ENCODE data around the gene NUCB1.
"Not testable (repeated sequence)": the region's sequence is repeated elsewhere in the genome, so short reads cannot be mapped to it uniquely, and the experiment has no call there.

Gene NUCB1

DNA sequence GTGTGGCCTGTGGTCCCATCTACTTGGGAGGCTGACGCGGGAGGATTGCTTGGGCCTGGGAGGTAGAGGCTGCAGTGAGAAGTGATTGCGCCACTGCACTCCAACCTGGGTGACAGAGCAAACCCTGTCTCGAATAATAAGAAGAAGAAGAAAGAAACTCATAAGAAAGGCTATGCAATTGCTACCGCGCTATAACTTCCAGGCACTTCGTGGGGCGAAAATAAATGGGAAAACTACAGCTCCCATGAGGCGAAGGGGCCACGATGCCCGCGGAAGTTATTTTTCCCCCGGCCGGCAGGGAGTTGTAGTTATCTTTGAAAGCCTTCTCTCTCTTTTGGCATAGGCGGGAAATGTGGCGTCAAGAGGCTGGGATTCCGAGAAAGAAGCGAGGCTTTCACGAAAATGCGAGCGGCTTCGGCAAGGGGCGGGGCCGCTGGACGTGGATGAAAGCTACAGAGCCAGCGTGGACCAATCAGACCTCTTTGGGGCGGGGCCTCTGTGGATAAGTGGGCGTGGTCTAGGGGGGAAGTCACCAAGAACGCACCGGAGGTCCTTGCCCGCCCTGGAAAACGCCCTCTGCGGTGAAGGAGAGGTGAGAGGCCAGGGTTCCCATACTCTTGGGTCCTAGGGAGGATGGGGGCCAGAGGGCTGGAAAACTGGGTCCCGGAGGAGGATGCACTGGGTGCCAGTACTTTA lies at the start of gene NUCB1:
Gene NUCB1, plus strand, starts transcription at position 532 of the 696 bp plus-strand sequence. CDS start 485 bp downstream, outside the sequence.
- DNase-seq = peak; percentile 98

DNA sequence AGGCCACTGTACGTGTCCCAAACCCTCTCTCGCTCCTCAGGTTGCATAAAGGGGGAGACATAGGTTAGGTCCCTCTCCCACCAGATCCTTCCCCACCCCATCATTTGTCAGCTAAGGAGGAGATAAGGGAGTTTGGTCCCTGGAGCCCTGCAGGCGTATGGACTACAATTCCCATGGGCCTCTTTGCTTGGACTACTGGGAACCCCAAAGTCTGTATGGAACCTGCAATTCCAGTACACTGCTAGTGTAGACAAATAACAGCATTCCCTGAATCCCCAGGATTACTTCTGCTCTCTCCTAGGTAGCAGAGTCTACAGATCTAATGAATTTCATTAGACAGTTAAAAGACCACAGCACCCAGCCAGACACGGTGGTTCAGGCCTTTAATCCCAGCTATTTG lies 47.8 kb upstream of the NUCB1 start:
- no peak for DNase-seq

DNA sequence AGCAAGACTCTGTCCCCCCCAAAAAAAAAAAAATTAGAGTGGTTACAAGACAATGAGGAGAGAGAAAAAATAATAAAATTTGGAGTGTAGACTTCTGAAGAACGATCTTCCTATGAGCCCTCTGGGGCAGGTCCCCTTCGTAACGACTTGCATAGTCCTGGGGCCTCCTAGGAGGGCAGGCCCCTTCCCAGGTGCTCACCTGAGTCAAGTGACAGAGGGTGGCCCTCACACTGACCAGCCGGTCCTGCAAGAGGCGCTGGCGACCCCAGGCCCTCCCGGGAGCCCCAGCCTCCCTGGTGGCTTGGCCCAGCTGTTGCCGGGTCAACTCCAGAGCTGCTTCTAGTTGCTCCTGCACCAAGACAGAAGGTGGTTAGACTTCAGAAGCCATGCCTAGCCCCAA lies 46.6 kb upstream of the NUCB1 start:
- DNase-seq = no peak

DNA sequence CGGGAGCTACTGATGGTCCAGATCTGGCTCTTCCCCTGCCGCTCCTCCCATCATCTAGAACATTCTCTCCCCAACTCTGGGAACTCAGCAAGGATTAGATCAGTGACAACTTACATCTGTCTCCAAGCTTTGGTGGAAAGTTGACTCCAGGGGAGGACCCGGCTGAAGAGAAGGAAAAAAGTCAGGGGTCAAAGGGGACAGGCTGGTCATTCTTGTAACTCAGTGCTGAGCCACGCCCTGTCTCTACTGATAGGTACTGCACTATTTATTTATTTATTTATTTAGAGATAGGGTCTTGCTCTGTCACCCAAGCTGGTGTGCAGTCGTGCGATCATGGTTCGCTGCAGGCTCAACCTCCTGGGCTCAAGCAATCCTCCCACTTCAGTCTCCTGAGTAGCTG lies 46.0 kb upstream of the NUCB1 start:
- DNase-seq = no peak

DNA sequence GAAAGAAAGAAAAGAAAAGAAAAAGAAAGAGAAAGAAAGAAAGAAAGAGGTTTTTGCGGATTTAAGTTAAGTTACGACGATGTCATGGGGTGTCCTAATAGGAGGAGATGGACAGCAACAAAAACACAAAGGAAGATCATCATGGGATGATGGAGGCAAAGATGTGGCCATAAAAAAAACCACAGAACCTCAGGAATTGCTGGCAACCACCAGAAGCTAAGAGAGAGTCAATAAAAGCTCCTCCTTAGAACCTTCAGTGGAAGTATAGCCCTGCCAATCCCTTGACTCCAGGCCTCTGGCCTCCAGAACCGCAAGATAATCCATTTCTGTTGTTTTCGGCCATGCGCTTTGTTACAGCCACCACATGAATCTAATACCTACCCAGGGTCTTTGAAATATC lies 43.2 kb upstream of the NUCB1 start:
- DNase-seq = no peak

DNA sequence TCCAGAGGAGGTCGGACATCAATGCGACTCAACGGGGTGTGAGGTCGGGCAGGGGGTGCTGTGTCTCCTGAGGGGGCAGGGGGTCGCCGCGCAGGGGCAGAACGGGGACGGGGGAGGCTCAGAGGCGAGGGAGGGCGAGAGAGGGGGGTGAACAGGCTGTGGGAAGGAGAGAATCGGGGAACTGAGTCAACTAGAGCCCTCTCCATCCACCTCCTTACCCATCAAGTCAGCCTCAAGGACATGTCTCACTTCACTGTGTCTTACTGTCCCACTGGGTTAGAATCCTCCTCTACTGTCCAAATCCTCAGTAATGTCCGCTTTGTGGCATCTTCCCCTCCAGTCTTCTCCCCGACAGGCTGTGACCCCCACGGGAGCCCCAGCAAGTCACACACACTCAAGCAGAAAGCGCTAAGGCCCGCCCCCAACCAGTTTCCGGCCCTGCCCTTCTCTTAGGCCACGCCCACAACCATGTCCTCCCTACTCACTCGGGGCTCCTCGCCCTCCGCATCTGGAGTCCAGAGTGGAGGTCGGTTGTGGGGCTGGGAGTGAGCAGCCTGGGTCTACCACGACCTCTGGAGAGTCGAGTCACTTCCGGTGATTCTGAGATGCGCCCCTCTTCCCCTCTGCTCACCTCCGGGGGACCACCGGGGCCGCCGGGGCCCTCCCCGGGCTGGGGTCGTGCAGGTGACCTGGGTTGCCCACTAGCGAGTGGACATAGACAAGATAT lies 41.0 kb upstream of the NUCB1 start:
- no peak for DNase-seq

DNA sequence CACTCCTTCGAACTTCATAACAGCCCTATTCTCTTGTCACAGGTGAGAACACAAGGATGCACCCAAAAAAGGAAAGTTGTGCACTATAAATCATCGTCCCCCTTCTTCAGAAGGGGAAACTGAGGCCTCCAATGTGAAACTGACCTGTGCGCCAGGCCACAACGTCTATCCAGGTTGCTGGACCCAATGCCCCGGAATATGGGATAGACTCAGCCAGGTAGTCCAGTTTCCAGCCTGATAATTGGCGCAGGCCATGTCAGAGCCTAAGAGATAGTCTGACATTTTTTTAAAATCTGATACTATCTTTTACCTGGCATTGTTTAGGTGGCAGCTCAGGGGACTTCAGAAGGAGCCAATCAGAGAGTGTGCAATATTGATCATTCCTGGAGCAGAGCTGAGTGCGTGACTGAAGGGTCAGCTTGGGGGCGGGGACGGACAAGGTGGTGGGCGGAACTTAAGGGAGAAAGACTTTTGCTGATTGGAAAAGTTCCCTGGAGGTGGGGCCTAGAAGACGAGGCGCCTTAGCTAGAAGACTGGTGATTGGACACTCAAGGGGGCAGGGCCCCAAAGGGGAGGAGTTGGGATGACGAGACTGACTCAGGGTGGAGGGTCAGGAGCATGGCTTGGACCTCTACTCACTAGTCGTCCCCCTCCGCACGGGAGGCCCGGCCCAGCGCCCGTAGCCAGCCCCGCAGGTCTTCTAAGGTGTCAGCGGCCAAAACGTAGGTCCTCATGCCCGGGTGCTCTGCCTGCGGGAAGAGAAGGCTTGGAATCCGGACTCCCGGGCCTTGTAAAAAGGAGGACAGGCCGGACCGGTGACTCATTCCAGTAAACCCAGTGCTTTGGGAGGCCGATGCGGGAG lies 40.2 kb upstream of the NUCB1 start:
- no peak for DNase-seq

DNA sequence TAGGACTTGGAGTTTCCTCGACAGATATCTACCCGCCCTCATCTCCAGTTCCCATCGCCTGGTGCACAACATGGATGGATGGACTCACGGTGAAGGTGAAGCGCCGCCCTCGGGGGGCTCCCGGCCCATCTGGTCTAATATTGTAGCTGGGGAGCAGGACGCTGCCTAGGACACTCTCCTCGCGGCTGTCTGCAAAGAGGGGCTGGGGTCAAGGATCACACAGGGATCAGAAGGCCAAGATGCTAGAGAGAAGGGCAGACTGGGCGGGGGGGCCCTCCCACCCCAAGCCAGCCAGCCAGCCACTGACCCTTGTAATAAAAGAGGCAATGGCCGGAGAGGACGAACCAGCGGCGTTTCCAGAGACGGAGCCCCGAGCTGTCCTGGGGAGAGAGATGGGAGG lies 38.8 kb upstream of the NUCB1 start:
- DNase-seq = no peak

DNA sequence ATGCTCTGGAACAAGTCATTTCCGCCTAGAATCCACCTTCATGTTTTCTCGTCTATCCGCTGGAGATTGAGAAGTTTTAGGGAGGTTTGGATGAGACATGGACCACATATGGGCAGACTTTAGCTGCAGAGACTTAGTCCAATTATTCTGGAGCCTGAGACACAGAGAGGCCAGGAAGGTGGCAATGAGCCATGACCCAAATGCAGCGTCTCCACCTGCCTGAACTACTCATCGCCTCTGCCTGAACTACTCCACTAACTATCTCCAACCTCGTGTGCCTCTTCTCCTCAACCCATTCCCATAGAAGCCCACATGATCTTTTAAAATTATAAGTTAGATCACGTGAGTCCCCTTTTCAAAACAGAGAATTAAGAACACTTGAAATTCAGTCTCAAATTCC lies 37.3 kb upstream of the NUCB1 start:
- DNase-seq = no peak

DNA sequence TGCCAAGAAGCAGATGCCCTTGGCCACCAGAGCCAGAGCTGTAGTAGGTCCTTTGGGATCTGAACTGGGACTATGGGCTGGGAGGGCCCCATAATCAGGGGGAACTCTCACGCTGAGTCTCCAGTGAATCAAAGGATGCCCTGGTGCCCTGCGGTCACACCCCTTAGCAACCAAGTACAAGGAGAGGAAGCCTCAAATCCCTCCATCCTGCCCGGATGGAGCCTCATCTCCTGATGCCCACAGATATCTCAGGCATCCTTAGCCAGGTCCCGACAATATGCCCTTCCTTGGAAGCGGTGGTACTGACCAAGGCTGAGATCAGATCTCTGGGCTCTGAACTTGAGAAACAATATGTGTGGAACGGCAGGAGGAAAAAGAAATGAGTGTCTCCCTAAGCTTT lies 33.4 kb upstream of the NUCB1 start:
- no peak for DNase-seq

DNA sequence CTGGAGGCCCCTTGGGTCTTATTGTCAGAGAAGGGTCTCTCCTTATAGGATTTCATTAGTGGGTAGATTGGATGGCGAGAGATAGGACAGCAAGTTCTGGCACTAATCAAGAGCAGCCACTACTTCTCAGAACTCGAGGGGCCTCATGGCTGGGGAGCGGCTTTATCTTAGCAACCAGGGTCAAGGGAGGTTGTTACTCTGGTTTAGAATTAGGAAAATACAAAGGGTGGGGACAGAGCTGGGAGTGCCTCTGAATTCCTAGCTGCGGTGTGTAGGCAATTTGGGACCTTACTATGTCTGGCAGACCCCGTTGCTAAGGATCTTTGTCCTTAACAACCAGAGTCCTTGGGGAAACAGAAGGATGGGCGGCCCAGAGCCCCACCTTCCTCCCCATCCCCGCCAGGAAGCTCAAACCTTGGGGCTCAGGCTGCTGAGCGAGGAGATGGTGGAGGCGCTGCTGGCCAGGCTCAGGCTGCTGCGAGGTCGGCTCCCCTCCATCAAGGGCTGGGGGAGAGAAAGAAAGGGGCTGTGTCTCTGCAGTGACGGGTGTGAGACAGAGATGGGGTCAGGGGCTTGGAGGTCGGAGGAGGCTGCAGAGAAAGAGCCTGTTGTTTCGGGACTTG lies 32.9 kb upstream of the NUCB1 start:
- no peak for DNase-seq

DNA sequence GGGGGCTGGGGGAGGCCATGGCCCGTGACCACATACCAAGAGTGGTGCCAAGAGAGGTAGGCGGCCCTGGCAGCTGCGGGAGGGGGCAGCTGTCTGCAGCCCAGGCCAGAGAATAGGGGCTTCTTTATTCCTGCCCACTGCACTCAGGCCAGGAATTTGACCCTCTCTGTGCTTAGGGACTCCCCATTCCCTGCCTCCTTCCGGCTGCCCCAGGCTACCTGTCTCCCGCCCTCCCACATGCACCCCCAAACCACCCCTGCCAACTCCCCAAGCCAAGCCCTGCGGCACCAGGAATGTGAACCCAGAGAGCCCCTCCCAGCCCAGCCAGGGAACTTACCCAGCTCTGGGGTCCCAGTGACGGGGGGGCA lies 32.4 kb upstream of the NUCB1 start:
- no peak for DNase-seq

DNA sequence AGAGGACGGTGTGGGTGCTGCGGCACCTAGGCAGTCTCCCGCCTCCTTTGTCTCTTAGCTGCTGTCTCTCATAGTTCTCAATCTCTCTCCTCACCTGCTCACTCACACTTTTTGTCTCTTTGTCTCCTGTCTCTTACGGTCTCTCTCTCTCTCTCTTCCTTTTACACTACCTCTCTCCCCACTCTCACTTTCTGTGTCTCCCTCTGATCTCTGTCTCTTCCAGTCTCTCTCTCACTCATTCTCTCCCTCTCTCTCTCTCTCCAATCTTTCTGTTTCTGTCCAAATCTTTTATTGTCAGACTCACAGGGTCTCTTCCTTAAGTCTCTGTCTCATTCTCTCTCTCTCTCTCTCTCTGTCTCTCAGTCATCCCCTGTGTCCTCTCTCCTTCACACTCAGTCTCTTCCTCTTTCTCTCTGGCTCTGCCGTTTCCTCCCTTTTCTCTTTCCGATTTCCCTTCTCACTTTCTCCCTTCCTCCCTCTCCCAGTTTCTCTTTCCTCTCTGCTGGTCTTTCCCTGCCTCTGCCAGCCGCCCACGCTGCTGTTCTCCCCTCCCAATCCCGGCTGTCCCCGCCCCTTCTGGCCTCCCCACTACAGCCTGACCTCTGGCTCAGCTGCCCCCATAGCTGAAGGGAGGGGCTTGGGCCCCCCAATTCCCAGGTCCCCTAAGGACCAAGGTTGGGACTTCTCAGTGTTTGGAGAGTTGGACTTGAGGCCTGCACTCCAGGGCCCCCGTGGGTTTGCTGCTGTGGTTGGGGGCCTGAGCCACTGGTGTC lies 31.8 kb upstream of the NUCB1 start, which contains the start of gene PLEKHA4:
Gene PLEKHA4, minus strand, starts transcription at position 504 of the 773 bp plus-strand sequence. CDS start 997 bp downstream, outside the sequence.
- no peak for DNase-seq

DNA sequence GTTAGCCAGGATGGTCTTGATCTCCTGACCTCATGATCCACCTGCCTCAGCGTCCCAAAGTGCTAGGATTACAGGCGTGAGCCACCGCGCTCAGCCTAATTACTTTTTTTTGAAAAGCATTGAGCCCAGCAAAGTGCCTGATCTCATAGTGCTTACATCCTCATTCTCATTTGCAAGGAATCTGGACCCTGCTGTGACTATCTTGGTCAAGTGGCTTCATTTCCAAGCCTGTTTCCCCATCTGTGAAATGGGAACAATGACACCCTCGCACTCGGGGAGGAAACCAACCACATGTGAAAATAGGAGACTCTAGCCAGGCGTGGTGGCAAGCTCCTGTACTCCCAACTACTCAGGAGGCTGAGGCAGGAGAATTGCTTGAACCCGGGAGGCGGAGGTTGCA lies 30.1 kb upstream of the NUCB1 start:
- no peak for DNase-seq

DNA sequence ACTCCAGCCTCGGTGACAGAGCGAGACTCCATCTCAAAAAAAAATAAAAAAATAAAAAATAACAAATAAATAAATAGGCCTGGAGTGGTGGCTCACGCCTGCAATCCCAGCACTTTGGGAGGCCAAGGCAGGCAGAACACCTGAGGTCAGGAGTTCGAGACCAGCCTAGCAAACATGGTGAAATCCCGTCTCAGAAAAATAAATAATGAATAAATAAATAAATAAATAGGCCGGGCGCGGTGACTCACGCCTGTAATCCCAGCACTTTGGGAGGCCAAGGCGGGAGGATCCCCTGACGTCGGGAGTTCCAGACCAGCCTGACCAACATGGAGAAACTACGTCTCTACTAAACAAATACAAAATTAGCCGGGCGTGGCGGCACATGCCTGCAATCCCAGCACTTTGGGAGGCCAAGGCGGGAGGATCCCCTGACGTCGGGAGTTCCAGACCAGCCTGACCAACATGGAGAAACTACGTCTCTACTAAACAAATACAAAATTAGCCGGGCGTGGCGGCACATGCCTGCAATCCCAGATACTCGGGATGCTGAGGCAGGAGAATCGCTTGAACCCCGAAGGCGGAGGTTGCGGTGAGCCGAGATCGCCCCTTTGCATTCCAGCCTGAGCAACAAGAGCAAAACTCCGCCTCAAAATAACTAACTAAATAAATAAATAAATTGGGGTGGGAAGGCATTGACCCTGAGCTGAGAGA lies 28.5 kb upstream of the NUCB1 start:
- not testable (repeated sequence) for DNase-seq

DNA sequence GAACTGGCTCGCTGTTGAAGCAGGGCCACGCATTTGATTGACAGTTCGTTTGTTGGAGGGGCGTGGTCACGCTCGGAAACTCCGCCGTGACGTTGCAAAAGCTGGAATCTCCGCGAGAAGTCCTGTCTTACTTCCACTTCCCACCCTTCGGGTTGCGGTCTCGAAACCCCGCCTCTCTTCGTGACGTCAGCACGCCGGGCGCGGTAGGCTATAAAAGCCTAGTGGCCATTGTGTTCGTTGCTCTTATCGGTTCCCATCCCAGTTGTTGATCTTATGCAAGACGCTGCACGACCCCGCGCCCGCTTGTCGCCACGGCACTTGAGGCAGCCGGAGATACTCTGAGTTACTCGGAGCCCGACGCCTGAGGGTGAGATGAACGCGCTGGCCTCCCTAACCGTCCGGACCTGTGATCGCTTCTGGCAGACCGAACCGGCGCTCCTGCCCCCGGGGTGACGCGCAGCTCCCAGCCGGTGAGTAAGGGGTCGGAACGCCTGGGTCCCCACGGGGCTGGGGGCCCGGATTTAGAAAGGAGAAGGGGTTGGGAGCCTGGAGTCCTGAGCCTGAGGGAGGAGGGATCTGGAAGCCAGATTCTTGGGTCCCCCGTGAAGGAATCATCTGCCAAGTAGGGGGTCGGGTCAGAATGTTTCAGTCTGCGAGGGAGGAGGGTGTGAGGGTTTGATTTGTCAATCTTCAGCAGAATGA lies 27.8 kb upstream of the NUCB1 start, which contains the start of gene PPP1R15A:
Gene PPP1R15A, plus strand, starts transcription at position 240 of the 702 bp plus-strand sequence. CDS start 813 bp downstream, outside the sequence.
- DNase-seq = peak; percentile 92

DNA sequence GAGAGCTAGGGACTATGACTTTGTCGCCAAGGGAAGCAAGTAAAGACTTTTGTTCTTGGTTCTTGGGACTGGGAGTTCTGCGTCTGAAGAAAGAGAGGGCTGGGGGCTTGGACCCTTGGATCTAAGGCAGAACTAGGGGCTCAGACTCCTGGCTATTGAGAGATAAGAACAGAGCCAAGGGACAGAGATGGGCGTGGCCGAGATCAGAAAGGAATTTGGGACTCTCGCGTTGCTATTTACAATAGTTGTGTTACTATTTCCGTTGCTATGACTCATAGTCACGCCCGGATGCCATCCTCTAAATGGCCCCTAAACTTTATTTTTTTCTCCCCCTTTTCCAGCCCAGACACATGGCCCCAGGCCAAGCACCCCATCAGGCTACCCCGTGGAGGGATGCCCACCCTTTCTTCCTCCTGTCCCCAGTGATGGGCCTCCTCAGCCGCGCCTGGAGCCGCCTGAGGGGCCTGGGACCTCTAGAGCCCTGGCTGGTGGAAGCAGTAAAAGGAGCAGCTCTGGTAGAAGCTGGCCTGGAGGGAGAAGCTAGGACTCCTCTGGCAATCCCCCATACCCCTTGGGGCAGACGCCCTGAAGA lies 27.1 kb upstream of the NUCB1 start:
- peak; percentile 66 for DNase-seq

DNA sequence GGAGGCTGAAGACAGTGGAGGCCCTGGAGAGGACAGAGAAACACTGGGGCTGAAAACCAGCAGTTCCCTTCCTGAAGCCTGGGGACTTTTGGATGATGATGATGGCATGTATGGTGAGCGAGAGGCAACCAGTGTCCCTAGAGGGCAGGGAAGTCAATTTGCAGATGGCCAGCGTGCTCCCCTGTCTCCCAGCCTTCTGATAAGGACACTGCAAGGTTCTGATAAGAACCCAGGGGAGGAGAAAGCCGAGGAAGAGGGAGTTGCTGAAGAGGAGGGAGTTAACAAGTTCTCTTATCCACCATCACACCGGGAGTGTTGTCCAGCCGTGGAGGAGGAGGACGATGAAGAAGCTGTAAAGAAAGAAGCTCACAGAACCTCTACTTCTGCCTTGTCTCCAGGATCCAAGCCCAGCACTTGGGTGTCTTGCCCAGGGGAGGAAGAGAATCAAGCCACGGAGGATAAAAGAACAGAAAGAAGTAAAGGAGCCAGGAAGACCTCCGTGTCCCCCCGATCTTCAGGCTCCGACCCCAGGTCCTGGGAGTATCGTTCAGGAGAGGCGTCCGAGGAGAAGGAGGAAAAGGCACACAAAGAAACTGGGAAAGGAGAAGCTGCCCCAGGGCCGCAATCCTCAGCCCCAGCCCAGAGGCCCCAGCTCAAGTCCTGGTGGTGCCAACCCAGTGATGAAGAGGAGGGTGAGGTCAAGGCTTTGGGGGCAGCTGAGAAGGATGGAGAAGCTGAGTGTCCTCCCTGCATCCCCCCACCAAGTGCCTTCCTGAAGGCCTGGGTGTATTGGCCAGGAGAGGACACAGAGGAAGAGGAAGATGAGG lies 26.4 kb upstream of the NUCB1 start:
- no peak for DNase-seq

All from NCI-H446 treated with DMSO at 0.1 percent for 48 hours (cell line).